GM12891 (cell line): ENCODE measurements around the gene FOXN4. TPM values are rescaled to one million over a fixed set of nuclear protein-coding genes. Genes with fewer than 3 reads are reported as not detected.

ENCODE experiments used
- DNase-seq: peaks from one replicate; pipeline ENCODE4 v3.0.0; 2011; ENCODE audit warnings: low spot score; ENCODE audit not compliant: insufficient read length
- FAIRE-seq: peaks from 2 replicates; lab custom pipeline; 2011; peaks lifted over from hg19 to GRCh38; lab: Jason Lieb, UNC
- PAX5 ChIP-seq: IDR thresholded peaks from 2 replicates; pipeline ENCODE4 v1.6.1; 2011; ENCODE audit warnings: low read length, moderate library complexity, mild to moderate bottlenecking; ENCODE audit not compliant: insufficient read depth, severe bottlenecking
- POLR2A ChIP-seq: IDR thresholded peaks from 2 replicates; pipeline ENCODE4 v1.6.1; 2011; ENCODE audit warnings: low read depth, low read length, control low read depth
- POLR2AphosphoS5 ChIP-seq: IDR thresholded peaks from 2 replicates; pipeline ENCODE4 v1.6.1; 2011; ENCODE audit warnings: low read depth, low read length, control low read depth
- POU2F2 ChIP-seq: IDR thresholded peaks from 2 replicates; pipeline ENCODE4 v1.6.1; 2011; ENCODE audit warnings: low read depth, mild to moderate bottlenecking, control low read depth, low read length, moderate library complexity
- SPI1 ChIP-seq: IDR thresholded peaks from 2 replicates; pipeline ENCODE4 v1.6.1; 2011; ENCODE audit warnings: low read depth, low read length, control low read depth
- TAF1 ChIP-seq: IDR thresholded peaks from 2 replicates; pipeline ENCODE4 v1.6.1; 2011; ENCODE audit warnings: low read depth, low read length, control low read depth
- polyA plus RNA-seq: library from polyadenylated mRNA; unstranded; fragments of >200 nt; gene quantifications from one replicate; pipeline ENCODE4 v1.2.1, GENCODE V29; 2012; ENCODE audit warnings: low read depth, missing spikeins, inconsistent platforms; ENCODE audit not compliant: missing spikeins

FOXN4 gene, protein sequence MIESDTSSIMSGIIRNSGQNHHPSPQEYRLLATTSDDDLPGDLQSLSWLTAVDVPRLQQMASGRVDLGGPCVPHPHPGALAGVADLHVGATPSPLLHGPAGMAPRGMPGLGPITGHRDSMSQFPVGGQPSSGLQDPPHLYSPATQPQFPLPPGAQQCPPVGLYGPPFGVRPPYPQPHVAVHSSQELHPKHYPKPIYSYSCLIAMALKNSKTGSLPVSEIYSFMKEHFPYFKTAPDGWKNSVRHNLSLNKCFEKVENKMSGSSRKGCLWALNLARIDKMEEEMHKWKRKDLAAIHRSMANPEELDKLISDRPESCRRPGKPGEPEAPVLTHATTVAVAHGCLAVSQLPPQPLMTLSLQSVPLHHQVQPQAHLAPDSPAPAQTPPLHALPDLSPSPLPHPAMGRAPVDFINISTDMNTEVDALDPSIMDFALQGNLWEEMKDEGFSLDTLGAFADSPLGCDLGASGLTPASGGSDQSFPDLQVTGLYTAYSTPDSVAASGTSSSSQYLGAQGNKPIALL
- polyA plus RNA-seq: not detected

DNA sequence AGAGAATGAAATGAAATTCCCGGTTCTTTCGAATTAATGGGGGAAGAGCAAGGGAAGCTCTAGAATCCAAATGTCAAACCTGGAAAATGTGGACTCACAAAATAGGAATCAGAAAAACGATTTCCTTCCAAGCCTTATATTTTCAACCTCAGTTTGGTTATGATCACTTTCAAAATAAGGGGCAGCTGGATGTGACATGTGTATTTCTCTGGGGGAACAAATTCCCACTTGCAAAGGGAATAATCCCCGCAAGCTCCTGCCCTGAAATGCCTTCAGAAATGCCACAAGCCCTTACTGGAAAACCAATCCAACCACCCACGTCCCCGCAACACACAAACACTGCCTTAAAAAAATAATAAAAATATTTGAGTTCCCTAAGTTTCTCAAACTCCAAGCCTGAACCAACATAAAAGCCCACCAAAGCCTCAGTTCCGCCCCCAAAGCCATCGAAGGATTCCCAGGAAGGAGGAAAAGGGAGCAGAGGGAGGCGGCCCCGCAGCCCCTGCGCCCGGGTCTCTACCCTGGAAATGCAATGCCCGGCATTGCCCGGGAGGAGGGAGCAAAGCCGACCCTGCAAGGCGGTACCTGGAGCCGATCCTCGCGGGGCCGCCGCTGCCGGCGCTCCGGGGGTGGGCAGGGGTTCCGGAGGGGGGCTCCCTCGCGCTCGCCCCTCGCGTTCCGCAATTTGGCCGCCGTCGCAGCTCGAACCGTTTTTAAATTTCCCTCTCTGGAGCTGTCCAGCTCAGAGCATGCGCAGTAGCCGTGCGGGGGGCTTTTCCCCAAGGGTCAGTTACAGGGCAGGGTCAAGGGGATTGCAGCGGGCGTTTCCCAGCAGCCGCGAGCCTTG is at the start of gene FOXN4:
FOXN4 (minus strand) TSS at position 751 of the 847 bp plus-strand sequence. CDS start 963 bp downstream, outside the sequence.
- TF ChIP-seq POLR2A (no peak), TAF1 (no peak), POU2F2 (no peak), PAX5 (no peak), POLR2AphosphoS5 (no peak), SPI1 (no peak)
- DNase-seq (no peak), FAIRE-seq (no peak)

DNA sequence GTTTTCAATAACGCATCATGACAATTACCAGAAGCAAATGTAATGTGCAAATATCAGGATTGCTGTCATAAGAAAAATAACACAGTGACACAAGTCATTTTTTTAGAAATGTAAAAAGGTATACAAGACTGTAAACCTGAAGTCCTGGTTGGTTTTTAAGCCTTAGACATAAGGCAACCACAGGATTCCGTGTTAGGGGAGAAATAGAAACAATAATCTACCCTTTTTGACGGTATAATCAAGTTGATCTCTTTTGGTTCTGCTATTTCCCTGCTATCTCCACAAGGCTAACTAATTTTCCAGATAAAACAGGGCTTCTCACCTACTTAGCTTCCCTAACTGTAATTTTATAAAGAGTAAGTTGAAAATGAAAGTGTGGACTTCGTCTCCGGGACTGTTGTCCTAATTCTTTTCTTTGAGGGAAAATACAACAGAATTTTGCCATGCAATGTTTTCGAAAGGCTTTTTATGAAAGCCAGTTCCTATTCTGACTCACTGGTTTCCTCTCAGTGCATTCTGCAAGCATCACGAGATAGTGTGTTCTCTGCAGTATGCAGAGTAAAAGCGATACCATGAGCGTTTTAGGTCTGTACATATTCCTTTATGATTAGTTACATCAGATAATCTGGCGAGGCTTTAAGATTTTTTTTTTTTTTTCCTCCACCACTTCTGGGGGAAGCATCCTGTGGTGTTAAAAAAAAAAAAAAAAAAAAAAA is 49.2 kb upstream of the FOXN4 start:
- DNase-seq (peak; percentile 6), FAIRE-seq (no peak)
- TF ChIP-seq POLR2AphosphoS5 (no peak), POLR2A (no peak), SPI1 (peak; percentile 34; the same call in 1 of the 2 replicates), POU2F2 (no peak), PAX5 (no peak)

DNA sequence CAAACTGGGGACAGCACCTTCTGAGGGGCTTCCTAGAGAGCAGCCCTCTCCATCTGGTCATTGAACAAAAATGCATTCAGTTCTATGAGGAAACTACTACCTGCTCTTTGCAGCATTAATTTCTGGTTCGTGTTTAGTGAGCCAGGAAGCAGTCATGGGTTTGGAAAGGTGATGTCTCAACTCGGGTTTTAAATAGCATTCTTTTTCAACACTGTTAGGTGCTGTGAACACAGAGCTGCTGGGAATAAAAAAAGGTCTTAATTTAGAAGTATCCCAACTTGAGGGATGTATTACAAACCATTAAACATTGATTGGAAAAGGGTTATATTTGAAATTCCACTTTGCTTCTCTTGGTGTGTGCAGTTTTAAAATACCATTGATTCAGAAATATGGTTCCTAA is 47.9 kb upstream of the FOXN4 start:
- TF ChIP-seq POLR2A (no peak), POLR2AphosphoS5 (no peak), POU2F2 (no peak), PAX5 (no peak)
- no peak for FAIRE-seq
- DNase-seq: no peak

DNA sequence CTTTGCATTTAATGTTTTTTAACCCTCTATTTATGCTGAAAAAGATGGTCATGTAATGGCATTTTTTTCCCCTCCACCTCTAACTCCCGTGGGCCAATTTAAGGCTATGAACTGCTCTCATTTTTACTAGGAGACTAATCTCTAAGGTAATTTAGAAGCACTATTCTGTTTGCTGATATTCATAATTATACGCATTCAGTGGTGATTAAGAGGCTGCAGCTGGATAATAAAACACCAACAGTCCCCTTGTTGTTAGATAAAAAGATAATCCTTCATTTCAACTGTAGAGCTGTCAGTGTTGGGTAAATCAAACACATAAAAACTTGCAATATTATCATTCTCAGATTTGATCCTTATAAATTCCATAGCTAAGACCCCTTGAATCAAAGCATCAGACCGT is 47.5 kb upstream of the FOXN4 start:
- no peak for TF ChIP-seq POLR2A
- no peak for TF ChIP-seq POU2F2
- TF ChIP-seq TAF1: no peak
- no peak for TF ChIP-seq PAX5
- TF ChIP-seq POLR2AphosphoS5: no peak
- no peak for TF ChIP-seq SPI1
- no peak for DNase-seq
- no peak for FAIRE-seq

DNA sequence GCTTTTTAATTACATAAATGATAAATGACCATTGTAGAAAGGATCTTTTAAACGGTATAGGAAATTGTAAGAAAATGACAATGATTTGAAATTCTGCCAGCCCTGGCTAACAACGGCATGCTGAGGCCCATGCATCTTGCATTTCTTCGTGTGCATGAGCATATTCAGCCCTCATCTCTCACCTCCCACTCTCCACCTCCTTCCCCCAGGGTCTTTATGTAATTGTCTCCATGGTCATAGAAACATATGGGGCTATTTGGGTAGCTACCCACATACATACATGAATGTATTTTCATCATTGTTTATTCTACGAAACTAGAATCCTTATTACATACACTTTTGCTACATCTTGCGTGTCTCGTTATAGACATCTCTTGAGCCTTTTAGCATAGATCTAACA is 43.1 kb upstream of the FOXN4 start:
- FAIRE-seq: no peak
- DNase-seq: no peak

DNA sequence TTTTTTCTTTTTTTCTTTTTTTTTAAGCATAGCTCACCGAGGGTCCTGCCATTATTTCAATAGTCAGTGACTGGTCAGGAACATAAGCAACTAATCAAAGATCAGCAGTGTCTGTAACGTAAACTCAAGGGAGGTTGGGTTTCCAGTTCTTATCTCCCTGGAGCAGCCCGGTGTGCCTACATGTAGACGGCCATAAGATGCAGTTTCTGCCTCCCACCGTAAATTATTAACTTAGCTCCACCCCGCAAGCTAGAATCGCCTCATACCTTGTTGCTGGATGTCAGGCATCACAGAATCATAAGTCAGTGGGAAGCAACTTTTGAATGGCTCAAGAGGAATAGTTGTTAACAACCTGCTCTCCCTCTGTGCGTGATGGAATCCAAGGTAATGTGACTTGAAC is 38.5 kb upstream of the FOXN4 start, which contains the start of gene MYO1H:
MYO1H (plus strand) TSS at position 312 of the 400 bp plus-strand sequence; CDS start at position 373, 61 bp downstream.
- no peak for TF ChIP-seq TAF1
- TF ChIP-seq POU2F2: no peak
- no peak for TF ChIP-seq SPI1
- TF ChIP-seq POLR2A: no peak
- TF ChIP-seq POLR2AphosphoS5: no peak
- TF ChIP-seq PAX5: no peak
- no peak for FAIRE-seq
- no peak for DNase-seq

More for the DNA sequence above, 43.1 kb upstream of the FOXN4 start:
- TF ChIP-seq SPI1: no peak
- no peak for TF ChIP-seq TAF1
- TF ChIP-seq POLR2AphosphoS5: no peak
- TF ChIP-seq POU2F2: no peak
- TF ChIP-seq PAX5: no peak
- TF ChIP-seq POLR2A: no peak

DNA sequence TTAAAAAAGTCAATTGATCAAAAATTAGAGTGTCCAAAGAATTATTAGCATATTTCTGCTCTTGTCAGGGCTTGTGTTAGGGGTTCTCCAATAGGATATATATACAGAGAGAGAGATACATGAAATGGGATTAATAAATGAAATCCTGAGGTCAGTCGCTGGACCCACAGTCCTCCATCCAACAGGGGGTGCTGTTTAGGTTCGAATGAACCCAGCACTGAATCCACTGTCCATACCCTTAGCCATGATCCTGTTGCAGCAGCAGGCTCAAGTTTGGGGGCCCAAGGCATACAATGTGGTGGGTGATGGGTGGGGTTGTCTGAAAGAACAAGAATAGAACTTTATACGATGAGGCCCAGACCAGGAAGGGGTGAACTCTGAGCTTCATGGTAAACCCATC is 37.8 kb upstream of the FOXN4 start:
- FAIRE-seq: no peak
- TF ChIP-seq SPI1: no peak
- no peak for TF ChIP-seq POU2F2
- no peak for TF ChIP-seq POLR2AphosphoS5
- no peak for TF ChIP-seq POLR2A
- no peak for TF ChIP-seq TAF1
- no peak for TF ChIP-seq PAX5
- DNase-seq: no peak

DNA sequence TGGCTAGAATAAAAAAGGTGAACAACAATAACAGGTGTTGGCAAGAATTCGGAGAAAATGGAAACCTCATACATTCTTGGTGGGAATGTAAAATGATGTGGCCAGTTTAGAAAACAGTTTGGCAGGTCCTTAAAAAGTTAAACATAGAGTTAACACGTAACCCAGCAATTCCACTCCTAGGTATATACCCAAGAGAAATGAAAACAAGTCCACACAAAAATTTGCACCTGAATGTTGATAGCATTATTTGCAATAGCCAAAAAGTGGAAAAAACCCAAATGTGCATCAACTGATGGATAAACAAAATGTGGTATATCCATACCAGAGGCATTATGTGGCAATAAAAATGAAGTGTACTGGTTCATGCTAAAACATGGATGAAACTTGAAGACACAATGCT is 36.3 kb upstream of the FOXN4 start:
- FAIRE-seq (no peak), DNase-seq (no peak)
- no peak for TF ChIP-seq TAF1
- TF ChIP-seq POLR2AphosphoS5: no peak
- no peak for TF ChIP-seq POLR2A
- no peak for TF ChIP-seq PAX5
- TF ChIP-seq POU2F2: no peak
- no peak for TF ChIP-seq SPI1

DNA sequence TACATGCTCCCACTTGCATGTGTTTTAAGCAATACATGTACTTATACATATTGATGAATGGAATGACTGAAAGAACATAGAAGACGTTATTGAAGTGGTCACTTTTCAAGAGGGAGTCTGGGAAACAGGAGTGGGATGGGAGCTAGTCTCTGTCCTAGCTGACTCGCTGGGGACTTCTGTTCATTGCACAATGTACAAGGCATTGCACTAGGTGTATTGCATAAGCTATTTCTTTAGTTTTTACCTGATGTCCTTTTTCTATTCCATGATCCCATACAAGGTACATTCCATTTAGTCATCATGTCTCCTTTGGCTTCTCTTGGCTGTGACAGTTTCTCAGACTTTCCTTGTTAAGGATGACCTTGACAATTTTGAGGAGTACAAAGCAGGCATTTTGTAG is 34.6 kb upstream of the FOXN4 start:
- no peak for FAIRE-seq
- no peak for DNase-seq
- TF ChIP-seq TAF1 (no peak), PAX5 (no peak), SPI1 (no peak), POU2F2 (no peak), POLR2AphosphoS5 (no peak), POLR2A (no peak)
